ENCODE results near the gene CGNL1.

DNA sequence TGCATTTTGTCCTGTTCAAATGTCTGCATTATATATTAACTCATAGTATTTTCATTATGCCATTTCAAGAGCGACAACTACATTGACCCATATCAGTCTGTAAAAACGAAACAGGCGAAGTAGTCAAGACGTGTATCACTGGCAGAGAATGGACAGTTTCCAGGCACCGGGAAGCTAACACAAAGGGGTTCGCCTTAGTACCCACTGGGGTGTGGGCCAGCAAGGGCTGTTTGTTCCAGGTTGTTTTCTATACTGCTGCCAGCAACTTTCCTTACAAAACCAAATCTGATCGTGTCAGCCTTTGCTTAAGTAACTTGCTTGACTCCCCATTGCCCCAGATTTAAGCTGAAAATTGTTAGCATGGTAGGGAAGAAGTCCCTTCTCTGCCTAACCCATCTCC, 87.1 kb downstream of the CGNL1 start:
- TF ChIP-seq, protein P1, sequence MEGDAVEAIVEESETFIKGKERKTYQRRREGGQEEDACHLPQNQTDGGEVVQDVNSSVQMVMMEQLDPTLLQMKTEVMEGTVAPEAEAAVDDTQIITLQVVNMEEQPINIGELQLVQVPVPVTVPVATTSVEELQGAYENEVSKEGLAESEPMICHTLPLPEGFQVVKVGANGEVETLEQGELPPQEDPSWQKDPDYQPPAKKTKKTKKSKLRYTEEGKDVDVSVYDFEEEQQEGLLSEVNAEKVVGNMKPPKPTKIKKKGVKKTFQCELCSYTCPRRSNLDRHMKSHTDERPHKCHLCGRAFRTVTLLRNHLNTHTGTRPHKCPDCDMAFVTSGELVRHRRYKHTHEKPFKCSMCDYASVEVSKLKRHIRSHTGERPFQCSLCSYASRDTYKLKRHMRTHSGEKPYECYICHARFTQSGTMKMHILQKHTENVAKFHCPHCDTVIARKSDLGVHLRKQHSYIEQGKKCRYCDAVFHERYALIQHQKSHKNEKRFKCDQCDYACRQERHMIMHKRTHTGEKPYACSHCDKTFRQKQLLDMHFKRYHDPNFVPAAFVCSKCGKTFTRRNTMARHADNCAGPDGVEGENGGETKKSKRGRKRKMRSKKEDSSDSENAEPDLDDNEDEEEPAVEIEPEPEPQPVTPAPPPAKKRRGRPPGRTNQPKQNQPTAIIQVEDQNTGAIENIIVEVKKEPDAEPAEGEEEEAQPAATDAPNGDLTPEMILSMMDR (IDR thresholded peaks at IDR 0.05 in 2 of 3, conservative IDR thresholded peaks at IDR 0.05 in 1 of 3; ENCODE audit: control insufficient read depth in 2 of 3, extremely low read depth in 1 of 3, insufficient read depth in 1 of 3, low read depth in 3 of 3, low read length in 3 of 3), result no peak
- TF ChIP-seq FOXM1 (IDR thresholded peaks at IDR 0.05; ENCODE audit: low read depth, low read length), result no peak
- no peak for TF ChIP-seq SMARCA5 (IDR thresholded peaks at IDR 0.05)
- TF ChIP-seq ESRRA (IDR thresholded peaks at IDR 0.05; ENCODE audit: low read length), result no peak
- TF ChIP-seq RCOR1 (conservative IDR thresholded peaks at IDR 0.05; ENCODE audit: low read depth, low read length), result no peak

Measured in GM12878 (cell line).